Fibroblast of villous mesenchyme (primary cell): ENCODE data around the gene MMP20. TPM values are rescaled to one million over a fixed set of nuclear protein-coding genes. Genes with fewer than 3 reads are reported as not detected.

ENCODE experiments used
- DNase-seq: peaks from one replicate; pipeline ENCODE4 v3.0.0-alpha.2; 2010; ENCODE audit warnings: low read depth
- H3K4me3 ChIP-seq: 2 replicates; pipeline ENCODE4 v1.5.1; 2011; ENCODE audit warnings: low read depth, mild to moderate bottlenecking, low read length
- CTCF ChIP-seq: IDR thresholded peaks from 2 replicates; pipeline ENCODE4 v1.5.1; 2012; ENCODE audit warnings: low read depth, mild to moderate bottlenecking, low read length; ENCODE audit not compliant: insufficient read depth
- total RNA-seq: library from RNA; depleted of rRNA; stranded (reverse); fragments of >200 nt; gene quantifications from 2 replicates; pipeline ENCODE4 v1.2.3, GENCODE V29; 2012

MMP20 gene
- total RNA-seq, 1 donor = not detected

DNA sequence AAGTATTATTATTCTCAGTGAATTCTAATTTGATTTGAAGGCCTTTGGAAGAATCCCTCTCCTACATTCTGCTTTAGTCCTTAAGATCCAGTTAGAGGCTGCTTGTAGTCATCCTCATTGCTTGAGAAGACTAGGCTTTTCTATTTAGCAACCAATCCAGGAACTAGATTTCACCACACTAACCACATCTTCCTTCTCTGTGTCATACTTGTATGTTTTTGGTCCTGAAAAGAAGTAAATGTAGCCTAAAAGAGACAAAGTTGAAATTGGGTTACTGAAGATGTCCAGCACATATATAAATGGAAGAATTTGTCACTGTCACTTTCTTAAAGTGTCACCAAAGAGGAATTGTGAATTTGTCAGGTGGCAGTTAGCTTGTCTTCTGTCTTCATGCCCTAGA is 48.0 kb downstream of the MMP20 start:
- TF ChIP-seq CTCF = no peak
- DNase-seq = peak; percentile 23

DNA sequence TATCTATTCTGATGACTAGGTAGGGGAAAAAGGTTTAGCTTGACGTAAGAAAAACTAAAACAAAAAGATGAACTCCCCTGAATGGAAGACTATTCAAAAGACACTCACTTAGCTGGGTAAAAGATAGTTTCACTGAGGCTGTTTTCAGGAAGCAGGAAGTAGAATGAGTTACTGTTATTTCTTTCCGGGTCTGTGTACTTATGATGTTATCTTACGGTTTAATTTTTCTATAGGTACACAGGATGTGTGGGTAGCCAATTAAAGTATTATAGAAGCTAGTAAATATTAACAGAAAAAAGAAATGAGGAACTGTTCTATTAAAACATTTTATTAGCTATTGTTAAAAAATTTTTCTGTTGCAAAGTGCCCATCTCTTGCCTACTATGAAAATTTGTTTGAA is 48.8 kb downstream of the MMP20 start:
- no peak for TF ChIP-seq CTCF

More for the DNA sequence above, 48.0 kb downstream of the MMP20 start:
- no peak overlapping the region for H3K4me3 ChIP-seq

DNA sequence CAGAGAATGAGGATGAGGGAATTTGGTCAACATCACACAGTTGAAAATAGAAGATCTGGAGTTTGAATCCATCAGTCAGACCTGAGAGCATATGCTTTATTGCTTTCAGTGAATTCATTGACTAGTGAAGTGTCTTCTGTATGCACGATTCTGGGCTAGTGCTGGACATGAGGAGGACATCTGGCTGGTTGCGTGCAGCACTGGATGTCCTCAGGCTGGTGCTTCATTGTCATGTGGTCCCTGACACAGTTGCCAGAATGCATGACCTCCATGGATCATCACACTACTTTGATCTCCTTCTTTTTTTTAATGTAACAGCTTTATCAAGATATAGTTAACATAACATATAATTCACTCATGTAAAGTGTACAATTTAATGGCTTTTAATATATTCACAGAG is 50.1 kb downstream of the MMP20 start:
- no peak for DNase-seq
- no peak overlapping the region for H3K4me3 ChIP-seq
- TF ChIP-seq CTCF = no peak

More for the DNA sequence above, 48.8 kb downstream of the MMP20 start:
- DNase-seq = no peak
- no peak overlapping the region for H3K4me3 ChIP-seq

DNA sequence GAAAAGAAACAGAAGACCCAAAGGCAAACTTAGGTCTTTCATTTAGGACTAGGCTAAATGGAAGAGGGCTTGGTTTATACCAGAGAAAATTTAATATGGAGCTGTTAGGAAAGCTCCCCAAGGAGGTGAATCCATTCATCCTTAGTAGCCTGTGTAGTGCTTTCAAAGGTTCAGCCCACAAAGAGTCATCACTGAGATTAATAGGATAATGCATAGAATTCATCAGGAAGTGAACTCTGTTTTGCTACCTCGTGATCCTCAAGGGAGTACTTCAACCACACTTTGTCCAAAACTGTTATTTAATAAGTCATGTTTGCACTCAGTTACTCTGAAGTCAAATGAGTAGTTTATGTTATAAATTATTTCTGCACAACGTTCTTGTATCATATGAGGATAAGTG is 51.3 kb downstream of the MMP20 start:
- peak; percentile 76 for DNase-seq
- no peak for TF ChIP-seq CTCF

GRCh38 chr11:102572554-102573220 is 52.4 kb downstream of the MMP20 start:
- no peak for TF ChIP-seq CTCF
- DNase-seq = peak; percentile 85
- no peak overlapping the region for H3K4me3 ChIP-seq

More for the DNA sequence above, 51.3 kb downstream of the MMP20 start:
- no peak overlapping the region for H3K4me3 ChIP-seq

DNA sequence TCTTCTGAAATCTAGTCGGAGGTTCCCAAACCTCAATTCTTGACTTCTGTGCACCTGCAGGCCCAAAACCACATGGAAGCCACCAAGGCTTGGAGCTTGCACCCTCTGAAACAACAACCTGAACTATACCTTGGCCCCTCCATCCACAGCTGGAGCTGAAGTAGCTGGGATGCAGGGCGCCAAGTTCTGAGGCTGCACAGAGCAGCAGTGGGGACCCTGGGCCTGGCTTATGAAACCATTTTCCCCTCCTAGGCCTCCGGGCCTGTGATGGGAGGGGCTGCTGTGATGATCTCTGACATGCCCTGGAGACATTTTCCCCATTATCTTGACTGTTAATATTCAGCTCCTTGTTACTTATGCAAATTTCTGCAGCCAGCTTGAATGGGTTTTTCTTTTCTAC is 56.3 kb downstream of the MMP20 start:
- TF ChIP-seq CTCF = no peak
- no peak for DNase-seq
- no peak overlapping the region for H3K4me3 ChIP-seq

DNA sequence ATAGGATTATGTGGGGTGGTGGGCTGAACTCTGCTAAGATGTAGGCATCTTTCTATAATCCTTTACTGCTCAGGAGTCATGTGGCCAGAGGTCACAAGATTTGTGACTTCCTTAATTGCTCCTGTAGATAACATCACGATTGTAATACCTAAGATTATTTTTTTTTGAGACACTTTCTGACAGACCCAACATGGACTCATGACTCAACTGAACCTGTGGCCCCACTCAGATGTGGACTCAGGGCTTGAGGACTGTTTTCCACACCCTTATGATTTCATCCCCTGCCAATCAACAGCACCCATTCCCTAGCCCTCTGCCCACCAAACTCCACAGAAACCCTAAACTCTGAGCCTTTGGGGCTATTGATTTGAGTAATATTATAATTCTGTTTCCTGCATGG is 59.0 kb downstream of the MMP20 start:
- no peak for DNase-seq
- no peak overlapping the region for H3K4me3 ChIP-seq
- TF ChIP-seq CTCF = no peak
